Central memory CD8-positive, alpha-beta T cell (primary cell): ENCODE results near the gene PPP1R3E.
"Not testable (repeated sequence)": the region's sequence is repeated elsewhere in the genome, so short reads cannot be mapped to it uniquely, and the experiment has no call there.

Source experiments
- ATAC-seq: fragments of 150-1000 bp; cut with Tn5 transposase; replicated peaks from 2 replicates; pipeline ENCODE4 v1.10.0; 2022; ENCODE audit warnings: mild to moderate bottlenecking, moderate FRiP score, moderate number of reproducible peaks; ENCODE audit not compliant: poor library complexity, severe bottlenecking; ENCODE audit errors: extremely low read depth
- DNase-seq, 2 donors: peaks; one replicate each; pipeline ENCODE4 v3.0.0; 2021; ENCODE audit warnings: low spot score in 2 of 2
- H3K27ac Mint-ChIP-seq: one replicate; pipeline ENCODE4 v1.8.0; 2022; ENCODE audit warnings: low read depth, mild to moderate bottlenecking, moderate library complexity, mixed read lengths
- H3K27me3 Mint-ChIP-seq: one replicate; pipeline ENCODE4 v1.8.0; 2022; ENCODE audit warnings: mixed read lengths
- H3K36me3 Mint-ChIP-seq: one replicate; pipeline ENCODE4 v1.8.0; 2022; ENCODE audit warnings: mild to moderate bottlenecking, moderate library complexity, mixed read lengths; ENCODE audit not compliant: insufficient read depth
- H3K4me1 Mint-ChIP-seq: one replicate; pipeline ENCODE4 v1.8.0; 2022; ENCODE audit warnings: mixed read lengths
- H3K4me3 Mint-ChIP-seq: one replicate; pipeline ENCODE4 v1.8.0; 2022; ENCODE audit warnings: mild to moderate bottlenecking, moderate library complexity, mixed read lengths
- H3K9me3 Mint-ChIP-seq: one replicate; pipeline ENCODE4 v1.8.0; 2022; ENCODE audit warnings: mixed read lengths

The PPP1R3E gene

GRCh38 chr14:23327947-23328744 is 25.5 kb upstream of the PPP1R3E start:
- H3K27ac Mint-ChIP-seq: no peak overlapping the region
- DNase-seq (peak in 1 of 2 donors; percentile 32), ATAC-seq (no peak)
- peaks cover 27% of the 10 kb centered on the region for H3K36me3 Mint-ChIP-seq
- H3K27me3 Mint-ChIP-seq: no peaks in the 10 kb centered on the region
- no peak overlapping the region for H3K4me3 Mint-ChIP-seq
- peaks cover 10% of the 10 kb centered on the region for H3K4me1 Mint-ChIP-seq
- H3K9me3 Mint-ChIP-seq: no peaks in the 10 kb centered on the region

- H3K4me3 Mint-ChIP-seq: no peak overlapping the region
- DNase-seq (no peak), ATAC-seq (no peak)
- H3K27me3 Mint-ChIP-seq: no peaks in the 10 kb centered on the region
- H3K36me3 Mint-ChIP-seq: peaks cover 35% of the 10 kb centered on the region
- H3K9me3 Mint-ChIP-seq: no peaks in the 10 kb centered on the region
- H3K27ac Mint-ChIP-seq: no peak overlapping the region
- peaks cover 23% of the 10 kb centered on the region for H3K4me1 Mint-ChIP-seq
Measured at GRCh38 chr14:23326491-23327332, 24.1 kb upstream of the PPP1R3E start.

DNA sequence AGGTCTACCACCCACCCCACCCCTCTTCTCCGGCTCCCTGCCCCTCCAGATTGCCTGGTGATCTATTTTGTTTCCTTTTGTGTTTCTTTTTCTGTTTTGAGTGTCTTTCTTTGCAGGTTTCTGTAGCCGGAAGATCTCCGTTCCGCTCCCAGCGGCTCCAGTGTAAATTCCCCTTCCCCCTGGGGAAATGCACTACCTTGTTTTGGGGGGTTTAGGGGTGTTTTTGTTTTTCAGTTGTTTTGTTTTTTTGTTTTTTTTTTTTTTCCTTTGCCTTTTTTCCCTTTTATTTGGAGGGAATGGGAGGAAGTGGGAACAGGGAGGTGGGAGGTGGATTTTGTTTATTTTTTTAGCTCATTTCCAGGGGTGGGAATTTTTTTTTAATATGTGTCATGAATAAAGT is 23.1 kb upstream of the PPP1R3E start:
- peaks cover 40% of the 10 kb centered on the region for H3K36me3 Mint-ChIP-seq
- ATAC-seq, H3K4me3 Mint-ChIP-seq, H3K27me3 Mint-ChIP-seq, H3K27ac Mint-ChIP-seq, DNase-seq, H3K9me3 Mint-ChIP-seq: not testable (repeated sequence)
- peaks cover 23% of the 10 kb centered on the region for H3K4me1 Mint-ChIP-seq

DNA sequence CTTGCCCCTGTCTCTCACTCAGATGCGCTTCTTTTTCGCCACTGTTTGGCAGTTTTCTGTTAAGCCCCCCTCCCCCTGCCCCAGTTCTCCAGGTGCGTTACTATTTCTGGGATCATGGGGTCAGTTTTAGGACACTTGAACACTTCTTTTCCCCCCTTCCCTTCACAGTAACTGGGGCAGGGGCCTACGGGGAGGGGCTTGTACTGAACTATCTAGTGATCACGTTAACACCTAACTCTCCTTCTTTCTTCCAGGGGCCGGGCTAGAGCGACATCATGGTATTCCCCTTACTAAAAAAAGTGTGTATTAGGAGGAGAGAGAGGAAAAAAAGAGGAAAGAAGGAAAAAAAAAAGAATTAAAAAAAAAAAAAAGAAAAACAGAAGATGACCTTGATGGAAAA is 22.3 kb upstream of the PPP1R3E start:
- Mint-ChIP-seq H3K36me3 (peaks cover 43% of the 10 kb centered on the region), H3K27ac (no peak overlapping the region), H3K4me3 (no peak overlapping the region)

DNA sequence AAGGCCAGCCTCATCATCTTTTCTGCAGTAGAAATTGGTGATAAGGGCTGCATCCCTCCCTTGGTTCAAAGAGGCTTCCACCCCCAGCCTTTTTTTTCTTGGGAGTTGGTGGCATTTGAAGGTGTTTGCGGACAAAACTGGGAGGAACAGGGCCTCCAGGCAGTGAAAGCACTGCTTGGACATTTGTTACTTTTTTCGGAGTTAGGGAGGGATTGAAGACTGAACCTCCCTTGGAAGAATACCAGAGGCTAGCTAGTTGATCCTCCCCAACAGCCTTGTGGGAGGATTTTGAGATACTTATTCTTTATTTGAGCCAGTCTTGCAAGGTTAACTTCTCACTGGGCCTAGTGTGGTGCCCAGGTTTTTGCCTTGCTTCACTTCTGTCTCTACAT is 21.8 kb upstream of the PPP1R3E start:
- DNase-seq (no peak), ATAC-seq (no peak)
- Mint-ChIP-seq H3K36me3 (peaks cover 43% of the 10 kb centered on the region), H3K9me3 (no peaks in the 10 kb centered on the region), H3K27me3 (no peaks in the 10 kb centered on the region), H3K4me1 (peaks cover 36% of the 10 kb centered on the region), H3K27ac (no peak overlapping the region), H3K4me3 (no peak overlapping the region)

More for the DNA sequence above, 22.3 kb upstream of the PPP1R3E start:
- no peak for DNase-seq
- peaks cover 30% of the 10 kb centered on the region for H3K4me1 Mint-ChIP-seq
- H3K9me3 Mint-ChIP-seq: no peaks in the 10 kb centered on the region
- ATAC-seq: no peak
- no peaks in the 10 kb centered on the region for H3K27me3 Mint-ChIP-seq

- Mint-ChIP-seq H3K27me3 (no peaks in the 10 kb centered on the region), H3K9me3 (no peaks in the 10 kb centered on the region), H3K4me3 (no peak overlapping the region), H3K36me3 (peaks cover 43% of the 10 kb centered on the region), H3K4me1 (peaks cover 37% of the 10 kb centered on the region), H3K27ac (no peak overlapping the region)
- ATAC-seq: no peak
- no peak for DNase-seq
Measured at GRCh38 chr14:23323838-23324454, 21.3 kb upstream of the PPP1R3E start.

DNA sequence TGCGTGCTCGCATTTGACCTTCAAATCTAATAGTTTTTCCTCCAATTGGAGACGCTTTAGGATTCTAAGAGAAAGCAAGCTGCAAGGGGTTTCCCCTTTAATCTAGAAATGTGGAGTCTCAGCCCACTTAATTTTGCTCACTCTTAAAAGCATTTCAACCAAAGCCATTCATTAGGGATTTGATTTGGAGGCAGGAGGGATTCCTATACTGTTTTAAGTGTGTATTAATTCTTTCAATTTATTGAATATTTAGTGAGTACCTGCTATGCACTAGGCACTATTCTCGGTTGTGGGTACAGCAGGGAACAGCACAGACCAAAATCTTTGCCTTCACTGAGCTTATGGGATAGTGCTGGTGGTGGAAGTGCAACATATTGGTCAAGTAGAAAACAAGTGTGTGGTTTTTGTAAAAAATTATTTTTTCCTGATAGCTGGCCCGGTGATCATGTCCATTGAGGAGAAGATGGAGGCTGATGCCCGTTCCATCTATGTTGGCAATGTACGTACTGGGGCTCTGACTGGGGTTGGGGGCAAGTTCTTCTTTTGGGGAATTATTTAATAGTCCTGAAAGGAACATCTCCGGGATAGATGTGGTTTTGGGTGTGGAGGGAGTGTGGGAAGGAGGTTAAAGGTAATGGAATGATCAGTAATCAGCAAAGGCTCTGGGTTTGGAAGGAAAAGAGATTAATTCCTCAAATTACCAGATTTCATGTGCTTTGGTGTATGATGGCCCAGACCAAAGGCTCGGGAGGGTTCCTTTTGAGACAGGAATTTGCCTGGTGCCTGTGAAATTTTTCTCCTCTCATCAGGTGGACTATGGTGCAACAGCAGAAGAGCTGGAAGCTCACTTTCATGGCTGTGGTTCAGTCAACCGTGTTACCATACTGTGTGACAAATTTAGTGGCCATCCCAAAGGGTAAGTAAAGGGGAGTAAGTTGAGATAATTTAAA is 20.2 kb upstream of the PPP1R3E start:
- peaks cover 43% of the 10 kb centered on the region for H3K36me3 Mint-ChIP-seq
- no peak for DNase-seq
- H3K4me3 Mint-ChIP-seq: peak overlapping the region; percentile 89
- H3K27me3 Mint-ChIP-seq: no peaks in the 10 kb centered on the region
- peaks cover 37% of the 10 kb centered on the region for H3K4me1 Mint-ChIP-seq
- ATAC-seq: no peak
- no peaks in the 10 kb centered on the region for H3K9me3 Mint-ChIP-seq
- peak overlapping the region; percentile 97 for H3K27ac Mint-ChIP-seq

DNA sequence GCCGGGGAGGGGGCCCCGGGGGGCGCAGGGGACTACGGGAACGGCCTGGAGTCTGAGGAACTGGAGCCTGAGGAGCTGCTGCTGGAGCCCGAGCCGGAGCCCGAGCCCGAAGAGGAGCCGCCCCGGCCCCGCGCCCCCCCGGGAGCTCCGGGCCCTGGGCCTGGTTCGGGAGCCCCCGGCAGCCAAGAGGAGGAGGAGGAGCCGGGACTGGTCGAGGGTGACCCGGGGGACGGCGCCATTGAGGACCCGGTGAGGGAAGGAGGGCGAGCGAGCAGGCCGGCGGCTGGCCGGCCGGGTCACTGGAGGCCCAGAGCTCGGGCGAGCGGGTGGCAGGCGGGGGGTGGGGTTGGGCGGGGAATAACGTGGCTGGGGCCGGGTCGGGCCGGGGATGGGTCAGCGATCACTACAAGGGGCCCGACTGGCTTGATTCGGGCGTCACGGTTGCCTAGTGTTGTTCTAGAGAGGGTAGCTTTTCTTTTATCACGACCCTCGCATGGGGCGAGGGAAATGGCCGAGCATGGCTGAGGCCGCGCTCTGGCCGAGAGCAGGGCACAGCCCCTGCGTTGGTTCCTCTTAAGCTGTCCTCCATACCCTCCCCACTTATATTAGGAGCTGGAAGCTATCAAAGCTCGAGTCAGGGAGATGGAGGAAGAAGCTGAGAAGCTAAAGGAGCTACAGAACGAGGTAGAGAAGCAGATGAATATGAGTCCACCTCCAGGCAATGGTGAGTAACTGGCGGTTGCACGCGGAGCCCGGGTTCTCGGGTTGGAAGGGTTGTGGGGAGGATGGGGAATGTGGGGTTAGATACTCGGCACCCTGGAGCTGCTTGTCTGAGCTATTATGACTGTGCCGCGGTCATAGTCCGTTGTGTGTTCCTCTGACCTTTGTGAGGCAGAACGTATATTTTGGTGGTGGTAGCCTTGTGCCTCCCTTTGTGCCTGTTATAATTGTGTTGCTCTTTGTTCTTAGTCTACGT is 19.2 kb upstream of the PPP1R3E start:
- H3K27ac Mint-ChIP-seq: peak overlapping the region; percentile 97
- no peaks in the 10 kb centered on the region for H3K9me3 Mint-ChIP-seq
- H3K4me3 Mint-ChIP-seq: peak overlapping the region; percentile 89
- H3K36me3 Mint-ChIP-seq: peaks cover 43% of the 10 kb centered on the region
- no peak for ATAC-seq
- peak in 1 of 2 donors; percentile 23 for DNase-seq
- peaks cover 37% of the 10 kb centered on the region for H3K4me1 Mint-ChIP-seq
- H3K27me3 Mint-ChIP-seq: no peaks in the 10 kb centered on the region

DNA sequence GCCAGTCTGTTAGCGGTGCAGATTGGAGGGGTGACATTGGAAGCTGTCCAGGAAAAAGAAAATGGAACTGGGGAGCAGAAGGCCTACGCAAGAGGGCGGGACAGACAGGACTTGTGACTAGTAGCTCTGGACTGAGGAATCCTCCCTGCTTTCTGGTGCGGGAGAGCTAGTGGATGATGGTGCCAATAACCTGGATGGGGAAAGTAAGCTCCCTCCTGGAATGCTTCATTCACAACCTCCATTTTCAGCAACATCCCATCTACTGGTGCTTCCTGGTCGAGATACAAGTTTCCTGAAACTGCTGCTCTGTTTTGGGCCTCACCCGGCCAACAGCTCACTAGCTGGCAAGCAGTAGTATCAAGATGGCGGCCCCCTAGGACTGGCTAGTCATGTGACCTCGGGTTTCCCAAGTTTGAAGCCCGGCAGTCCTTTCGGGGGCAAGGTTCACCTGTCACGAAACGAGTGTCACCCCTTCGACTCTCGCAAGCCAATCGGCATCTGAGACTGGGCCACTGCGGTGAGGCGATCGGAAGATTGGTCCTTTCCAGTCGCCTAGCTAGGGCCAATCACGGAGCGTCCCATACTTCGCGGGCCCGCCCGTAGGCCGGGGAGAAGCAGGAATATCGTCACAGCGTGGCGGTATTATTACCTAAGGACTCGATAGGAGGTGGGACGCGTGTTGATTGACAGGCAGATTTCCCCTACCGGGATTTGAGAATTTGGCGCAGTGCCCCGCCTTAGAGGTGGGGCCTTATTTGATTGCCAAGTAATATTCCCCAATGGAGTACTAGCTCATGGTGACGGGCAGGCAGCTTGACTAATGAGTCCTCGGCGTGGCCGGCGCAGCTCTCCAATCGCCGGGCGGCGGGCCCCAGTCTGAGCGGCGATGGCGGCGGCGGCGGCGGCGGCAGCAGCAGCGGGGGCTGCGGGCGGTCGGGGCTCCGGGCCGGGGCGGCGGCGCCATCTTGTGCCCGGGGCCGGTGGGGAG is 18.2 kb upstream of the PPP1R3E start, which contains the start of gene PABPN1:
Gene PABPN1, plus strand, starts transcription at position 874 of the 988 bp plus-strand sequence. Its CDS starts 13 bp downstream, at position 887.
- H3K4me1 Mint-ChIP-seq: peaks cover 32% of the 10 kb centered on the region
- no peaks in the 10 kb centered on the region for H3K27me3 Mint-ChIP-seq
- peaks cover 42% of the 10 kb centered on the region for H3K36me3 Mint-ChIP-seq
- DNase-seq: peak; percentile 93 to 98
- no peaks in the 10 kb centered on the region for H3K9me3 Mint-ChIP-seq
- ATAC-seq: peak; percentile 90
- peak within 1 kb of the TSS; percentile 97 for H3K27ac Mint-ChIP-seq
- peak within 1 kb of the TSS; percentile 89 for H3K4me3 Mint-ChIP-seq
